Omental fat pad (tissue), 4 donors: ENCODE data around the gene FNDC8. TPM values are rescaled to one million over a fixed set of nuclear protein-coding genes. Genes with fewer than 3 reads are reported as not detected.

Experiments
- ATAC-seq: fragments of 150-250 bp; one replicate; pipeline ENCODE4 v1.9.1; 2016; ENCODE audit warnings: mild to moderate bottlenecking, moderate library complexity; ENCODE audit not compliant: low FRiP score
- DNase-seq: peaks from one replicate; pipeline ENCODE4 v3.0.0-alpha.2; 2019; ENCODE audit warnings: low spot score
- total RNA-seq, 4 donors: library from RNA; depleted of rRNA; stranded (reverse); fragments of >200 nt; gene quantifications; one replicate each; pipeline ENCODE4 v1.1.0, GENCODE V29; 2016
- TF ChIP-seq, protein P1 (sequence below), 3 donors: fragments of 450-650 bp; IDR thresholded peaks; one replicate each; pipeline ENCODE4 v1.5.1; 2016 to 2017; ENCODE audit warnings: antibody characterized with exemption in 3 of 3, mild to moderate bottlenecking in 3 of 3, moderate library complexity in 2 of 3

FNDC8 gene
- total RNA-seq, 4 donors from 2014 or later: not detected

DNA sequence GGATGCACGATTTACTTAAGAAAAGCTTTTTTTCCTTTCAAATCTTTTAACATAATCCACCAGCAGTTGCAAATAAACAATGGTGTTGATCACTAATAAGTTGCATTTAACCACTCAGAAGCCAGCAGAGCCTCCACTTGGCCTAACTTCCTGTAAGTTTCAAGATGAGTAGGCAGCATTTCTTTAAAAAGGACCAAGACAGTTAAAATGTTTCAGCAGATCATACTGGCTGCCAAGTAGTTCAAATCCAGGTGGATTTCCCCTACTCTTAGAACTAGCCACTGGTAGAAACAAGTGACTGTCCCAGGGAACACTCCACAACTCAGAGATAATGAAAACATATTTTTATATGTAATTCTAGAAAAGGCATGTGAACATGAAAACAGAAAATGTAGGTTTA lies 40.9 kb upstream of the FNDC8 start:
- ATAC-seq: no peak
- no peak for DNase-seq
- TF ChIP-seq, protein P1, sequence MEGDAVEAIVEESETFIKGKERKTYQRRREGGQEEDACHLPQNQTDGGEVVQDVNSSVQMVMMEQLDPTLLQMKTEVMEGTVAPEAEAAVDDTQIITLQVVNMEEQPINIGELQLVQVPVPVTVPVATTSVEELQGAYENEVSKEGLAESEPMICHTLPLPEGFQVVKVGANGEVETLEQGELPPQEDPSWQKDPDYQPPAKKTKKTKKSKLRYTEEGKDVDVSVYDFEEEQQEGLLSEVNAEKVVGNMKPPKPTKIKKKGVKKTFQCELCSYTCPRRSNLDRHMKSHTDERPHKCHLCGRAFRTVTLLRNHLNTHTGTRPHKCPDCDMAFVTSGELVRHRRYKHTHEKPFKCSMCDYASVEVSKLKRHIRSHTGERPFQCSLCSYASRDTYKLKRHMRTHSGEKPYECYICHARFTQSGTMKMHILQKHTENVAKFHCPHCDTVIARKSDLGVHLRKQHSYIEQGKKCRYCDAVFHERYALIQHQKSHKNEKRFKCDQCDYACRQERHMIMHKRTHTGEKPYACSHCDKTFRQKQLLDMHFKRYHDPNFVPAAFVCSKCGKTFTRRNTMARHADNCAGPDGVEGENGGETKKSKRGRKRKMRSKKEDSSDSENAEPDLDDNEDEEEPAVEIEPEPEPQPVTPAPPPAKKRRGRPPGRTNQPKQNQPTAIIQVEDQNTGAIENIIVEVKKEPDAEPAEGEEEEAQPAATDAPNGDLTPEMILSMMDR (IDR thresholded peaks at IDR 0.05): no peak

DNA sequence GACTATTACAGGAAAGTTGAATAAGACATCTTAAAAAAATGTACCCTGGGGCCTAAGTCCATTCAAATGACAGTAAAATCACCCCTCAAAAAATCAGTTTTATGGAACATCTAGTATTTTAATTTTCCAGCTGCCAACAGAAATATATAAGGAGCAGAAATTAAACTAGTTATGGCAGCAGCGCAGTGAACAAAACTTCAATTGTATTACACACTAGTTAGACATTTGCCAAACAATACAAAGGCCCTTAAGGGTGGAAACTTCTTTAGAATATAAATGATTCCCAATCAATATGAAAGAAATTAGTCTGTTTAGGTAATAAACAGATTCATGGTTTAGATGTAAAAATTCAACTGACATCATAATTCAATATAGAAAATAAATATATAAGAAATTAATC lies 39.8 kb upstream of the FNDC8 start:
- DNase-seq (no peak), ATAC-seq (no peak)
- TF ChIP-seq, protein P1 (IDR thresholded peaks at IDR 0.05): no peak

DNA sequence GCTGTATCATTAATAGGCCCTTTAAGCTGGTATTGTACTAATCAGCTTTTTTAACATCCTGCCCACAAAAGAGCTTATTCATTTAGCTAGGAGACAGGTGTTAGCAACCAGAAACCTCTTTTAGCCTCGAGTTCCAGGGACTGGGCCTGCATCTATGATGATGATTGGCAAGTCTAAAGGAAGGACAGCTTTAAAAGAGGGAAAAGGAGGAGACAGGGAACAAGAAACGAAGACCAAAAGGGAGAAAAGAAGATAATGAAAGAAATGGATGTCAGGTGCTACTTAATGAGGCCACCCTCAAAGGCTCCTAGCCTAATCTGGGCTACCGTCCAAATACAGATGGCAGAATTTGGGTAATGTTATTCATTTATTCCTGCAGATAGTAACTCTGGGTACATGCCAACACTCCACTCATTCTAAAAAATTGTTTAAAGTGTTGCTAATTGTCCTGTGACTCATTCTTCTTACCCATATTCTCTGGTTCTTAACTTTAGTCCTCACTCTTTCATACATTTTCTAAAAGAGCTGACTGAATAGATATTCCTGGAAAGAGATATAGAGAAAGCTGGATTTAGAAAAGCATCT lies 39.2 kb upstream of the FNDC8 start:
- ATAC-seq: peak; percentile 76
- TF ChIP-seq, protein P1 (IDR thresholded peaks at IDR 0.05): no peak
- DNase-seq: no peak

DNA sequence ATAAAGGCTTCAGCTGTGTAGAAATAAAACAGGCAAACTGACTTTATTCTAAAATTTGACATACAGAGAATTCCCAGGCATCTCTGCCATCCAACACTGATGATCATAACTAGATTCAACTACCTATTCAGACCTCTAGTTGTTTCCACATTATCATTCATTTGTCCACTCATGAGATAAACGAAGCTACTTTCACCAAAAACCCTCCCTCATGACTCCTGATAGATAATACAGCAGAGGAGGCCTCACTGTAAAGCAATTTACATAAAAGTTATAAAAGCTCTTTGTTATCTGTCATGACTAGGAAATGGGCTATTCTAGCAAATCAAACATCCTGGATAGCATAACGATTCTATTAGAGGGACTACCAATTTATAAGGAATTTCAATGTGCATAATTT lies 38.3 kb upstream of the FNDC8 start:
- no peak for DNase-seq
- ATAC-seq: no peak
- TF ChIP-seq, protein P1 (IDR thresholded peaks at IDR 0.05): no peak

DNA sequence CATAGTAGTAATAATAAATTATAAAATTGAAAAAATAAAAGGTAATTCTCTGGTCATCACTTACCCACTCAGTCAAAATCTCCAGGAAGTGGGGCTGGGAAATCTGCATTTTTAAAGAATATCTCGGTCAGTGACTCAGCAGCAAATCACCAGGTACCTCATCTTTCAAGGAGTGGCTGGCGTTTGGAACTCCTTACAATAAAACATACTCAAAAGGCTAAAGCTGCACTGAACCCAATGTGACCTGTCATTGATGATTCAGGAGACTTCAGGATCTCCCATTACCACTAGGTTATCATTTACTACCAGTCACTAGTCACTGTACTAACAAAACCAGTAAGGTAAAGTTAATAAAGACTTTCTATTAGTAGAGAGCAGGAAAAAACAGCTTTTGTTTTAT lies 36.4 kb upstream of the FNDC8 start:
- no peak for ATAC-seq
- DNase-seq: no peak
- TF ChIP-seq, protein P1 (IDR thresholded peaks at IDR 0.05): no peak

DNA sequence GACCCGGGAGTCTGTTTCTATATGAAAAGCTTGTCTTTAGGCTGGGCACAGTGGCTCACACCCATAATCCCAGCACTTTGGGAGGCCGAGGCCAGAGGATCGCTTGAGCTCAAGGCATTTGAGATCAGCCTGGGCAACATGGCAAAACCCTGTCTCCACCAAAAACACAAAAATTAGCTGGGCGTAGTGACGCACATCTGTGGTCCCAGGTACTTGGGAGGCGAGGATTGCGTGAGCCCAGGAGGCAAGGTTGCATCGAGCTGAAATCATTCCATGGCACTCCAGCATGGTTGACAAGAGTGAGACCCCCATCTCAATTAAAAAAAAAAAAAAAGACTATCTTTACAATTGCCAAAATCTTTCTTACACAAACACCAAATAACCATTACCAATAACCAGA lies 35.3 kb upstream of the FNDC8 start:
- ATAC-seq (no peak), DNase-seq (no peak)
- TF ChIP-seq, protein P1 (IDR thresholded peaks at IDR 0.05): no peak

DNA sequence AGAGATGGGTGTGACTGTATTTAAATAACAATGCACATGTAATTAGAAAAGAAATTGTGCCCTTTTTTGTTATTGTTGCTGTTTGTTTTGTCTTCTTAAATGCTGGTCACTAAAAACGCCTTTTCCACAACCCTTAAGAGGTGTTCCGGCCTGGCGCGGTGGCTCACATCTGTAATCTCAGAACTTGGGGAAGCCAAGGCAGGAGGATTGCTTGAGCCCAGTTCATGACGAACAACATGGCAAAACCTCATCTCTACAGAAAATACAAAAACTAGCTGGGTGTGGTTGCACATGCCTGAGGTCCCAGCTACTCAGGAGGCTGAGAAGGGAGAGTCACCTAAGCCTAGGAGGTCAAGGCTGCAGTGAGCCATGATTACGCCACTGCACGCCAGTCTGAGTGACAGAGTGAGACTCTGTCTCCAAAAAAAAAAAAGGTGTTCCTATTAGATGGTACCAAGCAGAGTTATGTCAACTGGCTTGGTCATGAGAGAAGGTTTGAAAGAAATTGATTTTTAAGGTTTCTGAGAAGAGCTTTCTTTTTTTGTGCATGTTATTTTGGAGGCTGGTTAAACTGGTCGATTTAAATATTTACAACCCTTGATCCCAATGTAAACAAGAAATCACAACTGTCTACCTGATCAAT lies 34.4 kb upstream of the FNDC8 start:
- TF ChIP-seq, protein P1 (IDR thresholded peaks at IDR 0.05): no peak
- no peak for ATAC-seq
- DNase-seq: no peak
